Panc1 (cell line): ENCODE measurements around the gene INO80. TPM values are rescaled to one million over a fixed set of nuclear protein-coding genes. Genes with fewer than 3 reads are reported as not detected.

Experiments used
- ATAC-seq: fragments of 200-7000 bp; cut with Tn5 transposase; 2 replicates; pipeline ENCODE4 v1.9.1; 2020; ENCODE audit warnings: mild to moderate bottlenecking, moderate library complexity
- BruUV-seq: library from RNA; stranded (reverse); fragments of 400-500 nt; replicated peaks from 2 replicates; lab custom pipeline; 2021; lab: Mats Ljungman, UMichigan
- CTCF ChIA-PET: fragments of 300-600 bp; sonication (Branson Sonifier 250); formaldehyde crosslinking; loops from one replicate; lab custom pipeline; 2022; ENCODE audit warnings: antibody characterized with exemption; lab: Charles Lee
- POLR2A ChIA-PET: fragments of 300-600 bp; sonication (Branson Sonifier 250); formaldehyde crosslinking; loops from one replicate; lab custom pipeline; 2022; ENCODE audit warnings: antibody characterized with exemption; lab: Charles Lee
- DNase-seq: peaks from one replicate; pipeline ENCODE4 v3.0.0-alpha.2; 2010; ENCODE audit warnings: low read depth, low spot score
- H3K27ac ChIP-seq: 2 replicates; pipeline ENCODE4 v1.5.1; 2011; ENCODE audit warnings: mild to moderate bottlenecking, low read length, inconsistent platforms
- H3K27me3 ChIP-seq: fragments of 200-500 bp; sonication (Bioruptor generic); 2 replicates; pipeline ENCODE4 v1.6.0; 2014; ENCODE audit warnings: low read length, inconsistent platforms; ENCODE audit not compliant: control insufficient read depth, insufficient read depth
- H3K36me3 ChIP-seq: fragments of 200-500 bp; sonication (Bioruptor generic); 2 replicates; pipeline ENCODE4 v1.5.1; 2014; ENCODE audit warnings: inconsistent platforms, mild to moderate bottlenecking, low read length, moderate library complexity; ENCODE audit not compliant: control insufficient read depth, insufficient read depth
- H3K4me1 ChIP-seq: 2 replicates; pipeline ENCODE4 v1.5.1; 2011; ENCODE audit warnings: inconsistent platforms, mild to moderate bottlenecking, low read length, moderate library complexity; ENCODE audit not compliant: control insufficient read depth, insufficient read depth
- H3K4me3 ChIP-seq, 2 experiments: 2 replicates each; pipeline ENCODE4 v1.5.1; 2011 to 2012; ENCODE audit warnings: low read depth in 2 of 2, low read length in 2 of 2, mild to moderate bottlenecking in 2 of 2, inconsistent platforms in 1 of 2, moderate library complexity in 1 of 2
- H3K9me3 ChIP-seq: fragments of 200-500 bp; sonication (Bioruptor generic); 2 replicates; pipeline ENCODE4 v1.5.1; 2014; ENCODE audit warnings: low read depth, mild to moderate bottlenecking, inconsistent platforms, low read length, moderate library complexity; ENCODE audit not compliant: control insufficient read depth, insufficient read depth
- CTCF ChIP-seq: fragments of 450-650 bp; IDR thresholded peaks from 2 replicates; pipeline ENCODE4 v1.5.1; 2017; ENCODE audit warnings: mild to moderate bottlenecking
- POLR2AphosphoS5 ChIP-seq: IDR thresholded peaks from 2 replicates; pipeline ENCODE4 v1.6.1; 2012; ENCODE audit warnings: mild to moderate bottlenecking, low read depth, low read length, moderate library complexity
- REST ChIP-seq, 2 experiments: IDR thresholded peaks; 2 replicates each; pipeline ENCODE4 v1.6.1; 2011 to 2012; ENCODE audit warnings: low read depth in 2 of 2, control low read depth in 1 of 2, low read length in 1 of 2, mild to moderate bottlenecking in 1 of 2, moderate library complexity in 1 of 2; ENCODE audit not compliant: insufficient read depth in 1 of 2
- SIN3A ChIP-seq: IDR thresholded peaks from 2 replicates; pipeline ENCODE4 v1.6.1; 2012; ENCODE audit warnings: low read depth, mild to moderate bottlenecking, low read length, moderate library complexity, borderline replicate concordance; ENCODE audit not compliant: insufficient read depth
- TCF7L2 ChIP-seq: IDR thresholded peaks from 2 replicates; pipeline ENCODE4 v1.6.1; 2011; ENCODE audit warnings: mild to moderate bottlenecking, low read depth, low read length, inconsistent platforms
- in situ Hi-C: cut with HindIII; loops from 2 replicates; pipeline ENCODE4 v1.10.0; 2016; ENCODE audit warnings: low sequenced_read_pairs, low pct_unique_long_range_greater_than_20kb
- intact Hi-C: fragments of 100-400 bp; cut with micrococcal nuclease; formaldehyde crosslinking; loops from one replicate; pipeline ENCODE4 v1.10.0; 2022; ENCODE audit not compliant: unreplicated experiment
- total RNA-seq: library from RNA; stranded (reverse); gene quantifications from one replicate; pipeline ENCODE4 v1.2.1, GENCODE V29; 2021; ENCODE audit not compliant: unreplicated experiment

The INO80 gene
- total RNA-seq, 1 experiment from 2014 or later = 26.2 TPM

- TF ChIP-seq POLR2AphosphoS5 = no peak
- Histone ChIP-seq H3K9me3 (no peaks in the 10 kb centered on the region), H3K4me3 (no peak overlapping the region), H3K27ac (no peak overlapping the region), H3K4me1 (peaks cover 5% of the 10 kb centered on the region; the same call in 1 of the 2 replicates), H3K36me3 (peaks cover 10% of the 10 kb centered on the region; the same call in 1 of the 2 replicates), H3K27me3 (no peaks in the 10 kb centered on the region)
- DNase-seq (no peak), ATAC-seq (no peak)
- POLR2A ChIA-PET = no interaction called here
- CTCF ChIA-PET = interaction anchor here (0.6 kb wide), 1 partner anchor 131 kb away, joined by 3 read pairs; no protein-coding TSS in a partner anchor
- intact Hi-C loops = loop anchor here (10.0 kb wide), 1 partner anchor 153 kb away; no protein-coding TSS in a partner anchor
- in situ Hi-C loops = no loop called here
- BruUV-seq = no TSS peak
These were observed 84.1 kb downstream of the INO80 start for GRCh38 chr15:41032079-41032328.

GRCh38 chr15:41031232-41032078 lies 84.6 kb downstream of the INO80 start:
- Histone ChIP-seq H3K27me3 (no peaks in the 10 kb centered on the region), H3K4me1 (peaks cover 5% of the 10 kb centered on the region; the same call in 1 of the 2 replicates), H3K9me3 (no peaks in the 10 kb centered on the region), H3K4me3 (no peak overlapping the region), H3K27ac (no peak overlapping the region), H3K36me3 (peaks cover 15% of the 10 kb centered on the region)
- DNase-seq = no peak
- POLR2A ChIA-PET = no interaction called here
- in situ Hi-C loops = no loop called here
- CTCF ChIA-PET = interaction anchor here (0.6 kb wide), 2 partner anchors 131 to 662 kb away, joined by 3 read pairs; no protein-coding TSS in a partner anchor
- intact Hi-C loops = loop anchor here (10.0 kb wide), 1 partner anchor 153 kb away; no protein-coding TSS in a partner anchor
- TF ChIP-seq TCF7L2 (no peak), SIN3A (no peak), REST (IDR thresholded peaks at IDR 0.05; ENCODE audit: insufficient read depth in 1 of 2, low read depth in 2 of 2, low read length in 1 of 2) (no peak), POLR2AphosphoS5 (no peak), CTCF (no peak)
- BruUV-seq = no TSS peak
- ATAC-seq = peak; percentile 74

- DNase-seq (no peak), ATAC-seq (no peak)
- H3K27ac ChIP-seq = no peak overlapping the region
- H3K4me3 ChIP-seq = no peak overlapping the region
- H3K4me1 ChIP-seq = peaks cover 5% of the 10 kb centered on the region; the same call in 1 of the 2 replicates
- ChIA-PET CTCF (no interaction called here), POLR2A (interaction anchor here (0.6 kb wide), 1 partner anchor 76 kb away, joined by 3 read pairs; the partner anchor contains the start of gene CHAC1)
- H3K27me3 ChIP-seq = no peaks in the 10 kb centered on the region
- intact Hi-C loops = no loop called here
- no TSS peak for BruUV-seq
- peaks cover 14% of the 10 kb centered on the region; the same call in 1 of the 2 replicates for H3K36me3 ChIP-seq
- no peaks in the 10 kb centered on the region for H3K9me3 ChIP-seq
- in situ Hi-C loops = no loop called here
- no peak for TF ChIP-seq TCF7L2
- no peak for TF ChIP-seq POLR2AphosphoS5
- TF ChIP-seq CTCF = no peak
- TF ChIP-seq REST (IDR thresholded peaks at IDR 0.05; ENCODE audit: insufficient read depth in 1 of 2, low read depth in 2 of 2, low read length in 1 of 2) = no peak
- no peak for TF ChIP-seq SIN3A
These were observed 87.2 kb downstream of the INO80 start for GRCh38 chr15:41028853-41029252.
